Fibroblast of lung (primary cell): ENCODE measurements around the gene SLC25A36.

Experiments
- EZH2 ChIP-seq: IDR thresholded peaks from 2 replicates; pipeline ENCODE4 v1.5.1; 2012; ENCODE audit warnings: low read length, control low read depth, mild to moderate bottlenecking; ENCODE audit errors: missing control alignments
- TF ChIP-seq, protein P1 (sequence below), 2 donors: IDR thresholded peaks in 1 of 2; conservative IDR thresholded peaks in 1 of 2; 1 replicate in 1 of 2; 2 replicates in 1 of 2; pipeline ENCODE4 v1.5.1; 2011 to 2012; ENCODE audit warnings: low read length in 2 of 2, control low read depth in 1 of 2, inconsistent platforms in 1 of 2, low read depth in 1 of 2, mild to moderate bottlenecking in 1 of 2

GRCh38 chr3:140910860-140911259 lies 30.8 kb upstream of the SLC25A36 start:
- TF ChIP-seq, protein P1, sequence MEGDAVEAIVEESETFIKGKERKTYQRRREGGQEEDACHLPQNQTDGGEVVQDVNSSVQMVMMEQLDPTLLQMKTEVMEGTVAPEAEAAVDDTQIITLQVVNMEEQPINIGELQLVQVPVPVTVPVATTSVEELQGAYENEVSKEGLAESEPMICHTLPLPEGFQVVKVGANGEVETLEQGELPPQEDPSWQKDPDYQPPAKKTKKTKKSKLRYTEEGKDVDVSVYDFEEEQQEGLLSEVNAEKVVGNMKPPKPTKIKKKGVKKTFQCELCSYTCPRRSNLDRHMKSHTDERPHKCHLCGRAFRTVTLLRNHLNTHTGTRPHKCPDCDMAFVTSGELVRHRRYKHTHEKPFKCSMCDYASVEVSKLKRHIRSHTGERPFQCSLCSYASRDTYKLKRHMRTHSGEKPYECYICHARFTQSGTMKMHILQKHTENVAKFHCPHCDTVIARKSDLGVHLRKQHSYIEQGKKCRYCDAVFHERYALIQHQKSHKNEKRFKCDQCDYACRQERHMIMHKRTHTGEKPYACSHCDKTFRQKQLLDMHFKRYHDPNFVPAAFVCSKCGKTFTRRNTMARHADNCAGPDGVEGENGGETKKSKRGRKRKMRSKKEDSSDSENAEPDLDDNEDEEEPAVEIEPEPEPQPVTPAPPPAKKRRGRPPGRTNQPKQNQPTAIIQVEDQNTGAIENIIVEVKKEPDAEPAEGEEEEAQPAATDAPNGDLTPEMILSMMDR (conservative IDR thresholded peaks at IDR 0.05 in 1 of 2, IDR thresholded peaks at IDR 0.05 in 1 of 2; ENCODE audit: low read depth in 1 of 2, low read length in 2 of 2), result peak in 1 of 2 donors; percentile 20
- no peak for TF ChIP-seq EZH2
